DOHH2 (cell line): ENCODE data around the gene ABITRAM.

Source experiments
- CTCF ChIP-seq: fragments of 200-600 bp; sonication (generic); IDR thresholded peaks from one replicate; pipeline ENCODE4 v1.5.1; 2014; ENCODE audit warnings: antibody characterized with exemption, mild to moderate bottlenecking, low read depth, low read length; ENCODE audit not compliant: poor library complexity, severe bottlenecking
- EZH2phosphoT487 ChIP-seq: fragments of 200-600 bp; sonication (generic); IDR thresholded peaks from 2 replicates; pipeline ENCODE4 v1.6.1; 2017; ENCODE audit warnings: borderline replicate concordance, mild to moderate bottlenecking, antibody characterized with exemption, low read length, moderate library complexity, mixed read lengths

DNA sequence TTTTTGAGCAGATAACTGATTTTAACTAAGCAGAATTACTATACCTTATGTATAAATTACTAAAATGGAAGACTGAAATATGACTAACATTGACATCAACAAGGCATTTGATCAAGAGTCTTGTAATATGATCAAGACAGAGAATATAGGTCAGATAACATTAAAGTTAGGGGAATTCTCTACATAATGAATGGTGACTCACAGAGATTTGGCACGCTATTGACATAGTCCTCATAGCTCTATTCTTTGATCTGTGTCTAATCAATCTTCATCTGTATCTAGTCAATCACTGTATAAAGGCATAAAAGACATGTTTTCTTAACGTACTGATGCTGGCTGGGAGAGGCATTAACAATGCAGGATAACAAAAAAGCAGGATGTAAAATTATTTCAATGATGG, 17.4 kb downstream of the ABITRAM start:
- no peak for TF ChIP-seq CTCF
- TF ChIP-seq EZH2phosphoT487, result no peak
